SW 1271 (cell line): Measurements from ENCODE around the gene CSMD2.
"Not testable (repeated sequence)": the region's sequence is repeated elsewhere in the genome, so short reads cannot be mapped to it uniquely, and the experiment has no call there.

Experiments used
- DNase-seq, 2 experiments: peaks; one replicate each; lab custom pipeline; 2025; lab: John Stamatoyannopoulos, UW

The CSMD2 gene

GRCh38 chr1:33535334-33535733 lies 629.7 kb downstream of the CSMD2 start:
- no peak for DNase-seq

GRCh38 chr1:33532936-33533335 lies 632.1 kb downstream of the CSMD2 start:
- no peak for DNase-seq

GRCh38 chr1:33532250-33532649 lies 632.8 kb downstream of the CSMD2 start:
- DNase-seq, result no peak

GRCh38 chr1:33529957-33530356 lies 635.1 kb downstream of the CSMD2 start:
- DNase-seq, result no peak

GRCh38 chr1:33527934-33528333 lies 637.1 kb downstream of the CSMD2 start:
- no peak for DNase-seq

GRCh38 chr1:33524586-33524985 lies 640.4 kb downstream of the CSMD2 start:
- no peak for DNase-seq

- DNase-seq, result no peak
Measured at GRCh38 chr1:33519240-33519884, 645.7 kb downstream of the CSMD2 start.

- no peak for DNase-seq
Measured at GRCh38 chr1:33517596-33518250, 647.3 kb downstream of the CSMD2 start.

- no peak for DNase-seq
Measured at GRCh38 chr1:33516891-33517567, 648.0 kb downstream of the CSMD2 start.

- DNase-seq, result no peak
Measured at GRCh38 chr1:33516428-33516827, 648.6 kb downstream of the CSMD2 start.

- no peak for DNase-seq
Measured at GRCh38 chr1:33515607-33516006, 649.4 kb downstream of the CSMD2 start.

GRCh38 chr1:33515112-33515511 lies 649.9 kb downstream of the CSMD2 start:
- no peak for DNase-seq

- no peak for DNase-seq
Measured at GRCh38 chr1:33512226-33513011, 652.6 kb downstream of the CSMD2 start.

GRCh38 chr1:33509276-33509675 lies 655.8 kb downstream of the CSMD2 start:
- not testable (repeated sequence) for DNase-seq

- DNase-seq, result no peak
Measured at GRCh38 chr1:33508151-33508550, 656.9 kb downstream of the CSMD2 start.

GRCh38 chr1:33507661-33508060 lies 657.4 kb downstream of the CSMD2 start:
- DNase-seq, result no peak

GRCh38 chr1:33503506-33503905 lies 661.5 kb downstream of the CSMD2 start:
- DNase-seq, result no peak

GRCh38 chr1:33502726-33503125 lies 662.3 kb downstream of the CSMD2 start:
- no peak for DNase-seq

- no peak for DNase-seq
Measured at GRCh38 chr1:33501774-33502173, 663.3 kb downstream of the CSMD2 start.

- no peak for DNase-seq
Measured at GRCh38 chr1:33501309-33501708, 663.7 kb downstream of the CSMD2 start.

GRCh38 chr1:33500547-33500946 lies 664.5 kb downstream of the CSMD2 start:
- no peak for DNase-seq

- DNase-seq, result no peak
Measured at GRCh38 chr1:33497410-33497809, 667.6 kb downstream of the CSMD2 start.

- DNase-seq, result no peak
Measured at GRCh38 chr1:33494929-33495328, 670.1 kb downstream of the CSMD2 start.
